Measurements from ENCODE around the gene D2HGDH. TPM values are rescaled to one million over a fixed set of nuclear protein-coding genes. Genes with fewer than 3 reads are reported as not detected.

D2HGDH gene
- total RNA-seq, 4 donors from 2014 or later = 15.9 to 39.6 (median 20.3) TPM

- no peak for DNase-seq
- in situ Hi-C loops (cut with MboI; ENCODE audit: low sequenced_read_pairs in 4 of 4) = no loop called here
- intact Hi-C loops (cut with DNase I; ENCODE audit: low total_unique reads) = no loop called here
- no peaks in the 10 kb centered on the region for H3K9me3 ChIP-seq
- H3K27me3 ChIP-seq = no peaks in the 10 kb centered on the region
- no peak for TF ChIP-seq POLR2A (IDR thresholded peaks at IDR 0.05)
- no peak overlapping the region for H3K27ac ChIP-seq
- H3K4me1 ChIP-seq = no peaks in the 10 kb centered on the region
- no peak overlapping the region for H3K4me3 ChIP-seq
- peaks cover 0 to 60% of the 10 kb centered on the region in 2 donors for H3K36me3 ChIP-seq
- ATAC-seq = no peak
Measured at GRCh38 chr2:241752253-241752652, 17.8 kb downstream of the D2HGDH start.

- H3K27ac ChIP-seq = no peak overlapping the region
- no peak for TF ChIP-seq POLR2A (IDR thresholded peaks at IDR 0.05)
- TF ChIP-seq, protein P1, sequence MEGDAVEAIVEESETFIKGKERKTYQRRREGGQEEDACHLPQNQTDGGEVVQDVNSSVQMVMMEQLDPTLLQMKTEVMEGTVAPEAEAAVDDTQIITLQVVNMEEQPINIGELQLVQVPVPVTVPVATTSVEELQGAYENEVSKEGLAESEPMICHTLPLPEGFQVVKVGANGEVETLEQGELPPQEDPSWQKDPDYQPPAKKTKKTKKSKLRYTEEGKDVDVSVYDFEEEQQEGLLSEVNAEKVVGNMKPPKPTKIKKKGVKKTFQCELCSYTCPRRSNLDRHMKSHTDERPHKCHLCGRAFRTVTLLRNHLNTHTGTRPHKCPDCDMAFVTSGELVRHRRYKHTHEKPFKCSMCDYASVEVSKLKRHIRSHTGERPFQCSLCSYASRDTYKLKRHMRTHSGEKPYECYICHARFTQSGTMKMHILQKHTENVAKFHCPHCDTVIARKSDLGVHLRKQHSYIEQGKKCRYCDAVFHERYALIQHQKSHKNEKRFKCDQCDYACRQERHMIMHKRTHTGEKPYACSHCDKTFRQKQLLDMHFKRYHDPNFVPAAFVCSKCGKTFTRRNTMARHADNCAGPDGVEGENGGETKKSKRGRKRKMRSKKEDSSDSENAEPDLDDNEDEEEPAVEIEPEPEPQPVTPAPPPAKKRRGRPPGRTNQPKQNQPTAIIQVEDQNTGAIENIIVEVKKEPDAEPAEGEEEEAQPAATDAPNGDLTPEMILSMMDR (IDR thresholded peaks at IDR 0.05 in 4 of 5, conservative IDR thresholded peaks at IDR 0.05 in 1 of 5) = no peak
- in situ Hi-C loops (cut with MboI; ENCODE audit: low sequenced_read_pairs in 4 of 4) = no loop called here
- H3K4me3 ChIP-seq = no peak overlapping the region
- no peaks in the 10 kb centered on the region for H3K4me1 ChIP-seq
- intact Hi-C loops (cut with DNase I; ENCODE audit: low total_unique reads) = no loop called here
- H3K36me3 ChIP-seq = peaks cover 0 to 61% of the 10 kb centered on the region in 2 donors
- H3K9me3 ChIP-seq = no peaks in the 10 kb centered on the region
- DNase-seq (no peak), ATAC-seq (no peak)
- no peaks in the 10 kb centered on the region for H3K27me3 ChIP-seq
Measured at GRCh38 chr2:241752689-241753276, 18.4 kb downstream of the D2HGDH start.

DNA sequence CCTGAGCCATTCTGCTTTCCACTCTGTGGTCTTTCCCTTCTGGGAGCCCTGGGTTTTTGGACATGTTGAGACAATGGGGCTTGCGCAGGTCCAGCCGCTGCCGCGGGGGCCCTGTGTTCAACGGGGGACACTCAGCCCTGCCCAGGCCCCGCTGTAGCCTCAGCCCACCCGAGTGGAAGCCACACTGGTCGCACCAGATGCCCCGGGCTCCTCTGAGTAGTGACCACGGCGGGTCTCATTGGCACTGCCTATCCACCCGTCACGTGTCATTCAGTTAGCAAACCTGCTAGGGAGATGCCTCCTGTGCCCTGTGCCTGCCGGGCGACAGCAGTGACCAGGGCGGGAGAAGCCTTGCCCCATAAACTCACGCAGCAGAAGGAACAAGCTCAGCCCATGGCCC lies 19.1 kb downstream of the D2HGDH start:
- Histone ChIP-seq H3K4me3 (no peak overlapping the region), H3K36me3 (peaks cover 0 to 60% of the 10 kb centered on the region in 2 donors), H3K27ac (no peak overlapping the region), H3K27me3 (no peaks in the 10 kb centered on the region), H3K4me1 (no peaks in the 10 kb centered on the region), H3K9me3 (no peaks in the 10 kb centered on the region)
- ATAC-seq = no peak
- no peak for DNase-seq
- intact Hi-C loops (cut with DNase I; ENCODE audit: low total_unique reads) = no loop called here
- in situ Hi-C loops (cut with MboI; ENCODE audit: low sequenced_read_pairs in 4 of 4) = no loop called here
- TF ChIP-seq POLR2A (IDR thresholded peaks at IDR 0.05) = no peak
- TF ChIP-seq, protein P1 (IDR thresholded peaks at IDR 0.05 in 4 of 5, conservative IDR thresholded peaks at IDR 0.05 in 1 of 5) = no peak

- no peaks in the 10 kb centered on the region for H3K27me3 ChIP-seq
- H3K4me3 ChIP-seq = no peak overlapping the region
- H3K36me3 ChIP-seq = peaks cover 2 to 56% of the 10 kb centered on the region in 2 donors
- ATAC-seq = no peak
- intact Hi-C loops (cut with DNase I; ENCODE audit: low total_unique reads) = no loop called here
- no peak for DNase-seq
- TF ChIP-seq, protein P1 (IDR thresholded peaks at IDR 0.05 in 4 of 5, conservative IDR thresholded peaks at IDR 0.05 in 1 of 5) = no peak
- TF ChIP-seq POLR2A (IDR thresholded peaks at IDR 0.05) = no peak
- H3K4me1 ChIP-seq = no peaks in the 10 kb centered on the region
- no peaks in the 10 kb centered on the region for H3K9me3 ChIP-seq
- no peak overlapping the region for H3K27ac ChIP-seq
- in situ Hi-C loops (cut with MboI; ENCODE audit: low sequenced_read_pairs in 4 of 4) = no loop called here
Measured at GRCh38 chr2:241754042-241754441, 19.6 kb downstream of the D2HGDH start.

DNA sequence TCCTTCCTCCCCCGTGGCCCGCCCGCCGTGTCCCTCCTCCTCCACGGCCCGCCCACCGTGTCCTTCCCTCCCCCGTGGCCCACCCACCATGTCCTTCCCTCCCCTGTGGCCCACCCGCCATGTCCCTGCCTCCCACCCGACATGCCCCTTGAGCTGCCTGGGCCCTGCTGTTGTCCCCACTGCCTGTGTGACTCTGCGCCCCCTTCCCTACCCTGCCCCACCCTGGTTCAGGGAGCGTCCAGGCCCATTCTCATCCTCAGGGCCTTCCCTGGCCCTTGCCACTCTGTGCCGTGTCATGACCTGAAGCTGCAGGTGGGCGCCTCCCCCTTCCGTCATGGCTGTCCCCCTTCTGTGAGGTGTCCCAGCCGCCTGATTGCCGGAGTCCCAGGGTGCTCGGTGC lies 20.7 kb downstream of the D2HGDH start:
- H3K36me3 ChIP-seq = peaks cover 5 to 58% of the 10 kb centered on the region in 2 donors
- DNase-seq = no peak
- ATAC-seq = no peak

More for the DNA sequence above, 20.7 kb downstream of the D2HGDH start:
- Histone ChIP-seq H3K27me3 (no peaks in the 10 kb centered on the region), H3K4me1 (no peaks in the 10 kb centered on the region), H3K27ac (no peak overlapping the region), H3K4me3 (no peak overlapping the region), H3K9me3 (no peaks in the 10 kb centered on the region)
- in situ Hi-C loops (cut with MboI; ENCODE audit: low sequenced_read_pairs in 4 of 4) (no loop called here), intact Hi-C loops (cut with DNase I; ENCODE audit: low total_unique reads) (no loop called here)
- TF ChIP-seq, protein P1 (IDR thresholded peaks at IDR 0.05 in 4 of 5, conservative IDR thresholded peaks at IDR 0.05 in 1 of 5) = no peak
- TF ChIP-seq POLR2A (IDR thresholded peaks at IDR 0.05) = no peak
